ENCODE results near the gene MEX3A. TPM values are rescaled to one million over a fixed set of nuclear protein-coding genes. Genes with fewer than 3 reads are reported as not detected.
A peak's percentile ranks its signal among the peaks of the same experiment; 100 is the strongest.
"Not testable (repeated sequence)": the region's sequence is repeated elsewhere in the genome, so short reads cannot be mapped to it uniquely, and the experiment has no call there.

MEX3A gene
- 0.05 TPM for polyA plus RNA-seq

GRCh38 chr1:156082309-156083091 lies at the start of gene MEX3A:
Gene MEX3A (minus strand): TSS chr1:156082465. CDS start chr1:156081998, 467 bp downstream.
- Mint-ChIP-seq H3K9me3 (no peaks in the 10 kb centered on the region), H3K4me1 (peaks cover 6 to 9% (median 6%) of the 10 kb centered on the region in 3 donors), H3K27me3 (peaks cover 23% of the 10 kb centered on the region), H3K27ac (peak within 1 kb of the TSS in 1 of 3 donors; percentile 12), H3K4me3 (peak within 1 kb of the TSS; percentile 74 to 96 (median 86)), H3K36me3 (no peaks in the 10 kb centered on the region)

- Mint-ChIP-seq H3K27me3 (peaks cover 1% of the 10 kb centered on the region), H3K4me3 (no peak overlapping the region), H3K36me3 (peaks cover 3% of the 10 kb centered on the region), H3K27ac (peak overlapping the region in 2 of 3 donors; percentile 77 to 95), H3K4me1 (peaks cover 5 to 19% (median 13%) of the 10 kb centered on the region in 3 donors), H3K9me3 (no peaks in the 10 kb centered on the region)
These were observed 48.3 kb upstream of the MEX3A start for GRCh38 chr1:156130578-156130942.

- Mint-ChIP-seq H3K9me3 (no peaks in the 10 kb centered on the region), H3K4me1 (peaks cover 8 to 22% (median 14%) of the 10 kb centered on the region in 3 donors), H3K27me3 (peaks cover 1% of the 10 kb centered on the region), H3K4me3 (no peak overlapping the region), H3K36me3 (peaks cover 3% of the 10 kb centered on the region), H3K27ac (peak overlapping the region in 2 of 3 donors; percentile 77 to 95)
These were observed 47.7 kb upstream of the MEX3A start for GRCh38 chr1:156129687-156130577.

- peak overlapping the region in 2 of 3 donors; percentile 21 to 95 for H3K27ac Mint-ChIP-seq
These were observed 46.7 kb upstream of the MEX3A start for GRCh38 chr1:156128654-156129597.

GRCh38 chr1:156128308-156128653 lies 46.0 kb upstream of the MEX3A start:
- peak overlapping the region in 1 of 4 donors; percentile 58 for H3K4me3 Mint-ChIP-seq
- no peaks in the 10 kb centered on the region for H3K9me3 Mint-ChIP-seq
- H3K36me3 Mint-ChIP-seq, result no peaks in the 10 kb centered on the region
- H3K27ac Mint-ChIP-seq, result peak overlapping the region in 2 of 3 donors; percentile 23 to 92
- H3K4me1 Mint-ChIP-seq, result peaks cover 10 to 26% (median 18%) of the 10 kb centered on the region in 3 donors
- peaks cover 3% of the 10 kb centered on the region for H3K27me3 Mint-ChIP-seq

More at GRCh38 chr1:156128654-156129597, 46.7 kb upstream of the MEX3A start:
- H3K9me3 Mint-ChIP-seq, result no peaks in the 10 kb centered on the region
- no peaks in the 10 kb centered on the region for H3K36me3 Mint-ChIP-seq
- peaks cover 10 to 24% (median 16%) of the 10 kb centered on the region in 3 donors for H3K4me1 Mint-ChIP-seq
- H3K4me3 Mint-ChIP-seq, result peak overlapping the region in 1 of 4 donors; percentile 58
- H3K27me3 Mint-ChIP-seq, result peaks cover 1% of the 10 kb centered on the region

- Mint-ChIP-seq H3K4me1 (peaks cover 10 to 26% (median 18%) of the 10 kb centered on the region in 3 donors), H3K4me3 (peak overlapping the region in 2 of 4 donors; percentile 83 to 84), H3K27me3 (peaks cover 6% of the 10 kb centered on the region), H3K36me3 (no peaks in the 10 kb centered on the region), H3K27ac (peak overlapping the region; percentile 23 to 89 (median 27)), H3K9me3 (no peaks in the 10 kb centered on the region)
These were observed 44.6 kb upstream of the MEX3A start for GRCh38 chr1:156126630-156127534.

- Mint-ChIP-seq H3K36me3 (peaks cover under 1% of the 10 kb centered on the region), H3K27me3 (peaks cover 9% of the 10 kb centered on the region), H3K9me3 (no peaks in the 10 kb centered on the region), H3K27ac (peak overlapping the region in 1 of 3 donors; percentile 7), H3K4me3 (peak overlapping the region in 1 of 4 donors; percentile 68), H3K4me1 (peaks cover 10 to 26% (median 18%) of the 10 kb centered on the region in 3 donors)
These were observed 43.9 kb upstream of the MEX3A start for GRCh38 chr1:156126043-156126629.

GRCh38 chr1:156125544-156125943 lies 43.3 kb upstream of the MEX3A start:
- H3K27me3 Mint-ChIP-seq, H3K4me3 Mint-ChIP-seq, H3K36me3 Mint-ChIP-seq, H3K9me3 Mint-ChIP-seq: not testable (repeated sequence)
- H3K27ac Mint-ChIP-seq, result peak overlapping the region in 2 of 3 donors; percentile 12 to 50
- H3K4me1 Mint-ChIP-seq, result peaks cover 10 to 27% (median 18%) of the 10 kb centered on the region in 3 donors

GRCh38 chr1:156124557-156125483 lies 42.6 kb upstream of the MEX3A start:
- H3K4me1 Mint-ChIP-seq, result peaks cover 10 to 28% (median 20%) of the 10 kb centered on the region in 3 donors
- peaks cover 1% of the 10 kb centered on the region for H3K36me3 Mint-ChIP-seq
- peak overlapping the region in 2 of 3 donors; percentile 12 to 50 for H3K27ac Mint-ChIP-seq
- H3K9me3 Mint-ChIP-seq, result no peaks in the 10 kb centered on the region
- peaks cover 12% of the 10 kb centered on the region for H3K27me3 Mint-ChIP-seq
- H3K4me3 Mint-ChIP-seq, result peak overlapping the region in 3 of 4 donors; percentile 20 to 33 (median 32)

GRCh38 chr1:156123356-156124196 lies 41.3 kb upstream of the MEX3A start:
- H3K4me1 Mint-ChIP-seq, result peaks cover 10 to 28% (median 22%) of the 10 kb centered on the region in 3 donors
- H3K27ac Mint-ChIP-seq, result peak overlapping the region in 2 of 3 donors; percentile 3 to 64
- peaks cover 14% of the 10 kb centered on the region for H3K27me3 Mint-ChIP-seq
- H3K4me3 Mint-ChIP-seq, result peak overlapping the region in 1 of 4 donors; percentile 28
- H3K36me3 Mint-ChIP-seq, result peaks cover 1% of the 10 kb centered on the region
- H3K9me3 Mint-ChIP-seq, result no peaks in the 10 kb centered on the region

- H3K27ac Mint-ChIP-seq, result peak overlapping the region in 2 of 3 donors; percentile 3 to 64
- H3K27me3 Mint-ChIP-seq, result peaks cover 14% of the 10 kb centered on the region
- H3K4me3 Mint-ChIP-seq, result peak overlapping the region in 1 of 4 donors; percentile 28
- peaks cover 1% of the 10 kb centered on the region for H3K36me3 Mint-ChIP-seq
- H3K4me1 Mint-ChIP-seq, result peaks cover 10 to 25% (median 19%) of the 10 kb centered on the region in 3 donors
- H3K9me3 Mint-ChIP-seq, result no peaks in the 10 kb centered on the region
These were observed 40.5 kb upstream of the MEX3A start for GRCh38 chr1:156122519-156123355.

Measured in IgD-negative memory B cell (primary cell).